ENCODE data around the gene C14orf93. TPM values are rescaled to one million over a fixed set of nuclear protein-coding genes. Genes with fewer than 3 reads are reported as not detected.

The C14orf93 gene
- total RNA-seq, 1 donor: 15.9 TPM

GRCh38 chr14:23025151-23025814 is 15.3 kb upstream of the C14orf93 start:
- Histone ChIP-seq H3K27me3 (ENCODE audit: insufficient read depth, low read length) (no peaks in the 10 kb centered on the region), H3K4me1 (ENCODE audit: insufficient read depth, low read length) (peaks cover 5% of the 10 kb centered on the region), H3K4me3 (ENCODE audit: insufficient read depth, low read length) (no peak overlapping the region), H3K4me2 (ENCODE audit: insufficient read depth, low read length) (no peak overlapping the region), H3K9me3 (ENCODE audit: low read depth, low read length) (no peaks in the 10 kb centered on the region), H3K27ac (ENCODE audit: low read depth, low read length) (no peak overlapping the region), H4K20me1 (ENCODE audit: insufficient read depth, low read length) (peaks cover 19% of the 10 kb centered on the region), H3K79me2 (ENCODE audit: insufficient read depth, low read length) (peaks cover 11% of the 10 kb centered on the region), H2AFZ (ENCODE audit: low read length) (no peak overlapping the region), H3K36me3 (ENCODE audit: insufficient read depth, low read length) (peaks cover 31% of the 10 kb centered on the region)
- no peak for TF ChIP-seq CTCF (IDR thresholded peaks at IDR 0.05; ENCODE audit: extremely low read depth, low read depth, low read length)
- DNase-seq (ENCODE audit: insufficient read length, low spot score, missing footprints): no peak

GRCh38 chr14:23024612-23025075 is 14.7 kb upstream of the C14orf93 start:
- no peak overlapping the region for H3K4me3 ChIP-seq (ENCODE audit: insufficient read depth, low read length)
- H3K4me2 ChIP-seq (ENCODE audit: insufficient read depth, low read length): no peak overlapping the region
- peaks cover 5% of the 10 kb centered on the region for H3K4me1 ChIP-seq (ENCODE audit: insufficient read depth, low read length)
- DNase-seq (ENCODE audit: insufficient read length, low spot score, missing footprints): no peak
- no peaks in the 10 kb centered on the region for H3K27me3 ChIP-seq (ENCODE audit: insufficient read depth, low read length)
- no peak for TF ChIP-seq CTCF (IDR thresholded peaks at IDR 0.05; ENCODE audit: extremely low read depth, low read depth, low read length)
- no peak overlapping the region for H2AFZ ChIP-seq (ENCODE audit: low read length)
- no peaks in the 10 kb centered on the region for H3K9me3 ChIP-seq (ENCODE audit: low read depth, low read length)
- peaks cover 31% of the 10 kb centered on the region for H3K36me3 ChIP-seq (ENCODE audit: insufficient read depth, low read length)
- H4K20me1 ChIP-seq (ENCODE audit: insufficient read depth, low read length): peaks cover 19% of the 10 kb centered on the region
- no peak overlapping the region for H3K27ac ChIP-seq (ENCODE audit: low read depth, low read length)
- peaks cover 11% of the 10 kb centered on the region for H3K79me2 ChIP-seq (ENCODE audit: insufficient read depth, low read length)

- Histone ChIP-seq H3K9me3 (ENCODE audit: low read depth, low read length) (no peaks in the 10 kb centered on the region), H4K20me1 (ENCODE audit: insufficient read depth, low read length) (peaks cover 14% of the 10 kb centered on the region), H3K4me2 (ENCODE audit: insufficient read depth, low read length) (no peak overlapping the region), H2AFZ (ENCODE audit: low read length) (no peak overlapping the region), H3K27ac (ENCODE audit: low read depth, low read length) (no peak overlapping the region), H3K4me1 (ENCODE audit: insufficient read depth, low read length) (no peaks in the 10 kb centered on the region), H3K27me3 (ENCODE audit: insufficient read depth, low read length) (no peaks in the 10 kb centered on the region), H3K4me3 (ENCODE audit: insufficient read depth, low read length) (no peak overlapping the region), H3K36me3 (ENCODE audit: insufficient read depth, low read length) (peaks cover 26% of the 10 kb centered on the region), H3K79me2 (ENCODE audit: insufficient read depth, low read length) (peaks cover 3% of the 10 kb centered on the region)
- DNase-seq (ENCODE audit: insufficient read length, low spot score, missing footprints): no peak
- TF ChIP-seq CTCF (IDR thresholded peaks at IDR 0.05; ENCODE audit: extremely low read depth, low read depth, low read length): no peak
Observed at GRCh38 chr14:23023795-23024152, 13.8 kb upstream of the C14orf93 start.

- Histone ChIP-seq H3K4me1 (ENCODE audit: insufficient read depth, low read length) (no peaks in the 10 kb centered on the region), H3K79me2 (ENCODE audit: insufficient read depth, low read length) (no peaks in the 10 kb centered on the region), H3K27ac (ENCODE audit: low read depth, low read length) (no peak overlapping the region), H3K9me3 (ENCODE audit: low read depth, low read length) (no peaks in the 10 kb centered on the region), H3K36me3 (ENCODE audit: insufficient read depth, low read length) (peaks cover 21% of the 10 kb centered on the region), H2AFZ (ENCODE audit: low read length) (no peak overlapping the region), H3K4me3 (ENCODE audit: insufficient read depth, low read length) (no peak overlapping the region), H4K20me1 (ENCODE audit: insufficient read depth, low read length) (peaks cover 12% of the 10 kb centered on the region), H3K4me2 (ENCODE audit: insufficient read depth, low read length) (no peak overlapping the region), H3K27me3 (ENCODE audit: insufficient read depth, low read length) (no peaks in the 10 kb centered on the region)
- DNase-seq (ENCODE audit: insufficient read length, low spot score, missing footprints): no peak
- TF ChIP-seq CTCF (IDR thresholded peaks at IDR 0.05; ENCODE audit: extremely low read depth, low read depth, low read length): no peak
Observed at GRCh38 chr14:23023022-23023794, 13.3 kb upstream of the C14orf93 start.

All from osteoblast (primary cell).